Endothelial cell of umbilical vein (primary cell): ENCODE measurements around the gene NPM1. TPM values are rescaled to one million over a fixed set of nuclear protein-coding genes. Genes with fewer than 3 reads are reported as not detected.

ENCODE experiments used
- BruUV-seq: library from RNA; stranded (reverse); fragments of 400-500 nt; replicated peaks from 2 replicates; lab custom pipeline; 2021; lab: Mats Ljungman, UMichigan
- CTCF ChIA-PET: fragments of 300-600, 350-600 bp; sonication (Branson Sonifier 250); formaldehyde crosslinking; loops from one replicate; lab custom pipeline; 2021; ENCODE audit warnings: antibody characterized with exemption, inconsistent platforms; lab: Charles Lee
- POLR2A ChIA-PET: fragments of 300-600, 350-600 bp; sonication (Branson Sonifier 250); formaldehyde crosslinking; loops from one replicate; lab custom pipeline; 2021; ENCODE audit warnings: antibody characterized with exemption, inconsistent platforms; lab: Charles Lee
- DNase-seq: peaks from one replicate; pipeline ENCODE4 v3.0.0-alpha.2; 2011; ENCODE audit warnings: low read depth, low spot score
- FAIRE-seq: peaks from 2 replicates; lab custom pipeline; 2011; peaks lifted over from hg19 to GRCh38; lab: Jason Lieb, UNC
- H2AFZ ChIP-seq: 2 replicates; pipeline ENCODE4 v1.6.0; 2012; ENCODE audit warnings: low read depth, low read length, control low read depth, inconsistent platforms
- H3K27ac ChIP-seq: 2 replicates; pipeline ENCODE4 v1.5.1; 2011; ENCODE audit warnings: low read depth, mild to moderate bottlenecking, control low read depth, low read length, moderate library complexity; ENCODE audit not compliant: insufficient read depth
- H3K27me3 ChIP-seq, 2 experiments: 2 replicates each; pipeline versions ENCODE4 v1.6.0 to v1.6.1; 2011; ENCODE audit warnings: low read length in 2 of 2, mixed read lengths in 1 of 2; ENCODE audit not compliant: control insufficient read depth in 2 of 2, insufficient read depth in 2 of 2
- H3K36me3 ChIP-seq, 2 experiments: 2 replicates in 1 of 2; 3 replicates in 1 of 2; pipeline ENCODE4 v1.5.1; 2011; ENCODE audit warnings: low read length in 2 of 2, mild to moderate bottlenecking in 1 of 2, moderate library complexity in 1 of 2; ENCODE audit not compliant: control insufficient read depth in 2 of 2, insufficient read depth in 2 of 2; ENCODE audit errors: extremely low read depth in 1 of 2
- H3K4me1 ChIP-seq: 3 replicates; pipeline ENCODE4 v1.5.1; 2011; ENCODE audit warnings: mild to moderate bottlenecking, low read length; ENCODE audit not compliant: control insufficient read depth, insufficient read depth; ENCODE audit errors: extremely low read depth
- H3K4me2 ChIP-seq: 2 replicates; pipeline ENCODE4 v1.6.1; 2011; ENCODE audit warnings: low read length, control low read depth, mixed read lengths; ENCODE audit not compliant: insufficient read depth
- H3K4me3 ChIP-seq, 3 experiments: fragments of 200-600 bp in 1 of 3; sonication (generic), shearing (Covaris generic) in 1 of 3; replicated peaks in 1 of 3; 2 replicates each; pipeline ENCODE4 v1.5.1; 2011 to 2016; ENCODE audit warnings: control low read depth in 3 of 3, low read length in 3 of 3, mild to moderate bottlenecking in 2 of 3, inconsistent platforms in 1 of 3, low read depth in 1 of 3, moderate library complexity in 1 of 3; ENCODE audit not compliant: insufficient read depth in 1 of 3
- H3K79me2 ChIP-seq: 2 replicates; pipeline ENCODE4 v1.6.0; 2012; ENCODE audit warnings: low read length, inconsistent platforms; ENCODE audit not compliant: control insufficient read depth, insufficient read depth
- H3K9ac ChIP-seq: replicated peaks from 2 replicates; pipeline ENCODE3; 2011; ENCODE audit warnings: low read length, control low read depth; ENCODE audit not compliant: insufficient read depth; ENCODE audit errors: extremely low read depth
- H3K9me1 ChIP-seq: replicated peaks from 3 replicates; pipeline ENCODE4 v1.6.0; 2011; ENCODE audit warnings: mild to moderate bottlenecking, low read length; ENCODE audit not compliant: control insufficient read depth, insufficient read depth; ENCODE audit errors: extremely low read depth
- H3K9me3 ChIP-seq: replicated peaks from 2 replicates; pipeline ENCODE4 v1.5.1; 2012; ENCODE audit warnings: low read length, inconsistent platforms; ENCODE audit not compliant: control insufficient read depth, insufficient read depth
- H4K20me1 ChIP-seq: replicated peaks from 2 replicates; pipeline ENCODE3; 2011; ENCODE audit warnings: mild to moderate bottlenecking, low read length; ENCODE audit not compliant: control insufficient read depth, insufficient read depth; ENCODE audit errors: extremely low read depth
- EZH2 ChIP-seq: IDR thresholded peaks from 2 replicates; pipeline ENCODE4 v1.6.1; 2012; ENCODE audit warnings: borderline replicate concordance, low read depth, mild to moderate bottlenecking, moderate library complexity, low read length, inconsistent platforms; ENCODE audit not compliant: severe bottlenecking
- FOS ChIP-seq: IDR thresholded peaks from 2 replicates; pipeline ENCODE4 v1.6.1; 2011; ENCODE audit warnings: mild to moderate bottlenecking, low read length, moderate library complexity, borderline replicate concordance; ENCODE audit not compliant: insufficient read depth
- GATA2 ChIP-seq: IDR thresholded peaks from 2 replicates; pipeline ENCODE4 v1.7.0; 2011; ENCODE audit warnings: low read depth, mild to moderate bottlenecking, moderate library complexity, mixed read lengths, low read length; ENCODE audit not compliant: insufficient read length, insufficient read depth
- JUN ChIP-seq: IDR thresholded peaks from 2 replicates; pipeline ENCODE4 v1.6.1; 2011; ENCODE audit warnings: borderline replicate concordance, low read depth; ENCODE audit not compliant: insufficient read length, insufficient read depth
- MYC ChIP-seq: IDR thresholded peaks from one replicate; pipeline ENCODE4 v1.6.1; 2011; ENCODE audit warnings: mild to moderate bottlenecking, low read depth, low read length
- POLR2A ChIP-seq: IDR thresholded peaks from 2 replicates; pipeline ENCODE4 v1.6.1; 2012; ENCODE audit warnings: low read depth, mild to moderate bottlenecking, control low read depth, low read length
- POLR2AphosphoS5 ChIP-seq: IDR thresholded peaks from 2 replicates; pipeline ENCODE4 v1.6.1; 2012; ENCODE audit warnings: low read depth, mild to moderate bottlenecking, control low read depth, low read length, moderate library complexity; ENCODE audit not compliant: insufficient read depth
- dilution Hi-C: fragments of 300-500 bp; cut with MboI; formaldehyde crosslinking; loops from one replicate; pipeline ENCODE4 v1.15.0; 2019; ENCODE audit warnings: low sequenced_read_pairs; ENCODE audit not compliant: extremely low pct_ligation_motif_present
- intact Hi-C: fragments of 100-400 bp; cut with micrococcal nuclease; formaldehyde crosslinking; loops from one replicate; pipeline ENCODE4 v1.10.0; 2022
- polyA plus RNA-seq, 4 experiments: library from polyadenylated mRNA; depleted of rRNA in 3 of 4; stranded (reverse) in 3 of 4; unstranded in 1 of 4; fragments of >200 nt; gene quantifications; 2 replicates each; pipeline versions ENCODE4 v1.2.1 to v1.2.3, GENCODE V29; 2011 to 2012; ENCODE audit warnings: missing spikeins in 1 of 4
- total RNA-seq: library from RNA; stranded (reverse); gene quantifications from 2 replicates; pipeline ENCODE4 v1.2.3, GENCODE V29; 2021
- TF ChIP-seq, protein P1 (sequence below), 2 donors: IDR thresholded peaks; 1 replicate in 1 of 2; 2 replicates in 1 of 2; pipeline ENCODE4 v1.5.1; 2011; ENCODE audit warnings: low read length in 2 of 2, mild to moderate bottlenecking in 2 of 2, moderate library complexity in 2 of 2, control low read depth in 1 of 2, inconsistent platforms in 1 of 2, low read depth in 1 of 2; ENCODE audit not compliant: insufficient read depth in 1 of 2; ENCODE audit errors: extremely low read depth in 1 of 2
- TF ChIP-seq, protein P2 (sequence below): IDR thresholded peaks from 2 replicates; pipeline ENCODE4 v1.6.1; 2011; ENCODE audit not compliant: insufficient read depth, insufficient read length

Gene NPM1
- total and polyA plus RNA-seq, 2 donors (not counting 3 experiments of a cell fraction or from before 2014, with no cell fraction given), result 618 to 1,695 TPM

DNA sequence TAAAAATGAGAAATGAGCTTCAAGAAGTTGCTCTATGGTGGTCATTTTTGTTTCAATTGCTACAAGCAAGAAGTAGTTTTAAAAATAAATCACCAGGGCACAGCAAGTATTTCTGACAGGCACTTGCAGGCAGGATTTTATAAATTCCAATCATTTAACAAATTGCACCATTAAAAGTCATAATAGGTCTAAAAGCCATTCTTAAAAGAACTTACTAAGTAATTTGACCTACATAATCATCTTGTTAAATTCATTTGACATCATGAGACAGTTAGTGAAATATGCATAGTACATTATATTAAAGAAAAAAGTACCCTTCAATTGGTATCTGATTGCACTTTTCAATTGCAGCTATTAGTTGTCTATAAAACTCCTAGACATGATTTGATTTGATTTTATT lies 47.6 kb upstream of the NPM1 start:
- H3K79me2 ChIP-seq, result no peaks in the 10 kb centered on the region
- no peak overlapping the region for H3K9ac ChIP-seq
- DNase-seq, result no peak
- dilution Hi-C loops, result no loop called here
- no peaks in the 10 kb centered on the region for H3K9me3 ChIP-seq
- no peaks in the 10 kb centered on the region for H3K9me1 ChIP-seq
- H3K4me2 ChIP-seq, result no peak overlapping the region
- no peaks in the 10 kb centered on the region for H4K20me1 ChIP-seq
- no peaks in the 10 kb centered on the region for H3K36me3 ChIP-seq
- BruUV-seq, result no TSS peak
- H3K4me1 ChIP-seq, result peaks cover 7% of the 10 kb centered on the region
- H3K4me3 ChIP-seq, result no peak overlapping the region
- FAIRE-seq, result no peak
- H2AFZ ChIP-seq, result no peak overlapping the region
- TF ChIP-seq, protein P1, sequence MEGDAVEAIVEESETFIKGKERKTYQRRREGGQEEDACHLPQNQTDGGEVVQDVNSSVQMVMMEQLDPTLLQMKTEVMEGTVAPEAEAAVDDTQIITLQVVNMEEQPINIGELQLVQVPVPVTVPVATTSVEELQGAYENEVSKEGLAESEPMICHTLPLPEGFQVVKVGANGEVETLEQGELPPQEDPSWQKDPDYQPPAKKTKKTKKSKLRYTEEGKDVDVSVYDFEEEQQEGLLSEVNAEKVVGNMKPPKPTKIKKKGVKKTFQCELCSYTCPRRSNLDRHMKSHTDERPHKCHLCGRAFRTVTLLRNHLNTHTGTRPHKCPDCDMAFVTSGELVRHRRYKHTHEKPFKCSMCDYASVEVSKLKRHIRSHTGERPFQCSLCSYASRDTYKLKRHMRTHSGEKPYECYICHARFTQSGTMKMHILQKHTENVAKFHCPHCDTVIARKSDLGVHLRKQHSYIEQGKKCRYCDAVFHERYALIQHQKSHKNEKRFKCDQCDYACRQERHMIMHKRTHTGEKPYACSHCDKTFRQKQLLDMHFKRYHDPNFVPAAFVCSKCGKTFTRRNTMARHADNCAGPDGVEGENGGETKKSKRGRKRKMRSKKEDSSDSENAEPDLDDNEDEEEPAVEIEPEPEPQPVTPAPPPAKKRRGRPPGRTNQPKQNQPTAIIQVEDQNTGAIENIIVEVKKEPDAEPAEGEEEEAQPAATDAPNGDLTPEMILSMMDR (IDR thresholded peaks at IDR 0.05; ENCODE audit: extremely low read depth in 1 of 2, insufficient read depth in 1 of 2, low read depth in 1 of 2, low read length in 2 of 2), result no peak
- TF ChIP-seq, protein P2, sequence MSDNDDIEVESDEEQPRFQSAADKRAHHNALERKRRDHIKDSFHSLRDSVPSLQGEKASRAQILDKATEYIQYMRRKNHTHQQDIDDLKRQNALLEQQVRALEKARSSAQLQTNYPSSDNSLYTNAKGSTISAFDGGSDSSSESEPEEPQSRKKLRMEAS, result no peak
- no peak for TF ChIP-seq POLR2AphosphoS5
- TF ChIP-seq POLR2A, result no peak
- TF ChIP-seq GATA2, result no peak
- TF ChIP-seq FOS, result no peak
- no peak for TF ChIP-seq EZH2
- TF ChIP-seq MYC, result no peak
- no peak for TF ChIP-seq JUN
- peaks cover 8 to 11% of the 10 kb centered on the region in 2 experiments for H3K27me3 ChIP-seq
- POLR2A ChIA-PET, result no interaction called here
- intact Hi-C loops, result no loop called here
- CTCF ChIA-PET, result interaction anchor here (0.6 to 12.0 kb wide), 8 partner anchors 13 to 595 kb away, joined by 3 to 301 read pairs (median 5); no protein-coding TSS in a partner anchor
- H3K27ac ChIP-seq, result no peak overlapping the region
